ENCODE measurements around the gene LSAMP. TPM values are rescaled to one million over a fixed set of nuclear protein-coding genes. Genes with fewer than 3 reads are reported as not detected.

The LSAMP gene
- total and polyA plus RNA-seq, 2 of the 8 experiments (the other 6 are each of a cell fraction or from before 2014, with no cell fraction given): 1.8 to 5.7 TPM

DNA sequence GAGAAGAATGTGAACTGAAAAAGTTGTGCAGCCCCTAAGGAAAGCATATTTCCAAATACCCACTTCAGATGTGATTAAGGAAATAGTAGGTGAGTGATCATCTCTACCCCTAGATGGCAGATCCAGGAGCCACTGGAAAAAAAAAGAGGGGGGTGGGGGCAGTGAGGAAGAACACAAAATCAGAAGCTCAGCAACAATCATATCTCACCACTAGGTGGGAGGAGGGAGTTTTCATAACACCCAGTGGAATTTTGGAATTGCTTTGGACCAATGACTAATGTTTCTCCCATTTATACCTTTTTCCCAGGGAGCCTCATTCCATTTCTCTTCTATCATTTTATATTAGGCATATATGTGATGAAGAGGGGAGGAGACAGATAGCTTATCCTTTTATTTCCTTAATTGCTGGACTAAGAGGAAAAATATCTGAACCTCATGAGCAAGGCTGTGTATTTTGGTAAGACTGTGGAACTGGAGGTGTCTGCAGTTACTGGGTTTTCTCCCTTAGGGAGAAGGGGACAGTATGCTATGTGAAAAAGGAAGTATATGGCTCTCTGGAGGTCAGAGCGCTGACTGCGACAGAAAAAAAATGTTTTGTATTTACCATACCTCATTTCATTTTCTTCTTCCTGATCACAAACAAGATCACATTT lies 458.6 kb downstream of the LSAMP start:
- H3K4me2 ChIP-seq (ENCODE audit: insufficient read depth in 1 of 2, low read depth in 2 of 2, low read length in 2 of 2): 0 out of 4 replicates have a peak overlapping the region, but pooled peaks of 1 of the 2 experiments have one; percentile 7
- H3K4me1 ChIP-seq (replicated peaks in 1 of 4; ENCODE audit: control insufficient read depth in 3 of 4, insufficient read depth in 4 of 4, low read length in 3 of 4): peaks cover 0 to 13% (median 7%) of the 10 kb centered on the region in 4 experiments; a peak in 3 of 7 replicates
- H3K23me2 ChIP-seq (ENCODE audit: low read depth, low read length): no peaks in the 10 kb centered on the region
- no peak overlapping the region for H2BK120ac ChIP-seq (replicated peaks; ENCODE audit: low read depth, low read length)
- H3K79me2 ChIP-seq (ENCODE audit: control insufficient read depth in 1 of 2, insufficient read depth in 2 of 2, low read length in 2 of 2): no peaks in the 10 kb centered on the region
- H3K4ac ChIP-seq (replicated peaks; ENCODE audit: insufficient read length, low read depth, low read length): no peak overlapping the region
- no peak overlapping the region for H3K56ac ChIP-seq (replicated peaks; ENCODE audit: insufficient read length, low read depth, low read length)
- no peaks in the 10 kb centered on the region for H3K79me1 ChIP-seq (ENCODE audit: low read depth, low read length)
- H3K9me3 ChIP-seq (ENCODE audit: insufficient read depth in 2 of 2, low read depth in 1 of 2, low read length in 1 of 2): no peaks in the 10 kb centered on the region
- H3K14ac ChIP-seq (ENCODE audit: insufficient read length): no peak overlapping the region
- no peak overlapping the region for H3K4me3 ChIP-seq (ENCODE audit: extremely low read depth in 1 of 4, insufficient read depth in 2 of 4, low read depth in 3 of 4, low read length in 4 of 4)
- H3K36me3 ChIP-seq (ENCODE audit: control insufficient read depth in 2 of 4, insufficient read depth in 4 of 4, low read length in 3 of 4): no peaks in the 10 kb centered on the region
- H4K91ac ChIP-seq (replicated peaks; ENCODE audit: insufficient read length, low read length): no peak overlapping the region
- CTCF ChIA-PET (ENCODE audit: partially characterized antibody): interaction anchor here (0.6 to 3.5 kb wide), 25 partner anchors 8 to 541 kb away, joined by 3 to 30 read pairs (median 4); no protein-coding TSS in a partner anchor
- 100% methylated on average over 2 of the region's 2 CpGs; no CpG with 5 or more reads in 1 of the 2 experiments for WGBS, 2 experiments (ENCODE audit: extremely low coverage in 1 of 2, insufficient coverage in 1 of 2, insufficient read length in 1 of 2, insufficient replicate concordance in 2 of 2, low coverage in 1 of 2, low lambda C conversion rate in 2 of 2, missing lambda C conversion rate in 1 of 2)
- H2AK5ac ChIP-seq (ENCODE audit: low read depth, low read length): no peak overlapping the region
- no peaks in the 10 kb centered on the region for H3K27me3 ChIP-seq (replicated peaks in 1 of 4; ENCODE audit: control insufficient read depth in 3 of 4, extremely low read depth in 1 of 4, insufficient read depth in 3 of 4, low read length in 3 of 4)
- H3K27ac ChIP-seq (ENCODE audit: low read depth, low read length): no peak overlapping the region
- no peak overlapping the region for H4K8ac ChIP-seq (ENCODE audit: extremely low read depth, insufficient read depth, low read length)
- H2BK15ac ChIP-seq (ENCODE audit: low read length): no peak overlapping the region
- H2AFZ ChIP-seq (ENCODE audit: low read length): 0 out of 2 replicates have a peak overlapping the region, but pooled peaks have one; percentile 18
- peak; percentile 24 for FAIRE-seq
- H2BK20ac ChIP-seq (ENCODE audit: low read length): no peak overlapping the region
- TF ChIP-seq POLR2AphosphoS5 (IDR thresholded peaks at IDR 0.05; ENCODE audit: low read depth, low read length): no peak
- TF ChIP-seq, protein P1, sequence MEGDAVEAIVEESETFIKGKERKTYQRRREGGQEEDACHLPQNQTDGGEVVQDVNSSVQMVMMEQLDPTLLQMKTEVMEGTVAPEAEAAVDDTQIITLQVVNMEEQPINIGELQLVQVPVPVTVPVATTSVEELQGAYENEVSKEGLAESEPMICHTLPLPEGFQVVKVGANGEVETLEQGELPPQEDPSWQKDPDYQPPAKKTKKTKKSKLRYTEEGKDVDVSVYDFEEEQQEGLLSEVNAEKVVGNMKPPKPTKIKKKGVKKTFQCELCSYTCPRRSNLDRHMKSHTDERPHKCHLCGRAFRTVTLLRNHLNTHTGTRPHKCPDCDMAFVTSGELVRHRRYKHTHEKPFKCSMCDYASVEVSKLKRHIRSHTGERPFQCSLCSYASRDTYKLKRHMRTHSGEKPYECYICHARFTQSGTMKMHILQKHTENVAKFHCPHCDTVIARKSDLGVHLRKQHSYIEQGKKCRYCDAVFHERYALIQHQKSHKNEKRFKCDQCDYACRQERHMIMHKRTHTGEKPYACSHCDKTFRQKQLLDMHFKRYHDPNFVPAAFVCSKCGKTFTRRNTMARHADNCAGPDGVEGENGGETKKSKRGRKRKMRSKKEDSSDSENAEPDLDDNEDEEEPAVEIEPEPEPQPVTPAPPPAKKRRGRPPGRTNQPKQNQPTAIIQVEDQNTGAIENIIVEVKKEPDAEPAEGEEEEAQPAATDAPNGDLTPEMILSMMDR (IDR thresholded peaks at IDR 0.05; ENCODE audit: control extremely low read depth in 1 of 3, insufficient read depth in 1 of 3, low read depth in 1 of 3, low read length in 3 of 3): peak in 2 of 3 experiments; percentile 64 to 81; a peak in 3 of 4 replicates
- TF ChIP-seq CBX8 (IDR thresholded peaks at IDR 0.05; ENCODE audit: borderline replicate concordance, low read depth, low read length): no peak
- peak; percentile 64 to 67 for TF ChIP-seq RAD21 (IDR thresholded peaks at IDR 0.05 in 1 of 2, conservative IDR thresholded peaks at IDR 0.05 in 1 of 2; ENCODE audit: low read depth in 2 of 2, low read length in 2 of 2)
- POLR2A ChIA-PET (ENCODE audit: partially characterized antibody): no interaction called here
- no peak overlapping the region for H2BK12ac ChIP-seq (ENCODE audit: low read depth, low read length)
- no peak overlapping the region for H4K5ac ChIP-seq (ENCODE audit: insufficient read length, low read depth, low read length)
- H3K18ac ChIP-seq (ENCODE audit: extremely low read depth, low read length): 0 out of 2 replicates have a peak overlapping the region, but pooled peaks have one; percentile 57
- 0 out of 2 replicates have a peak overlapping the region, but pooled peaks have one; percentile 14 for H2BK5ac ChIP-seq (ENCODE audit: low read depth, low read length)
- DNase-seq (ENCODE audit: low read depth in 1 of 2, low spot score in 2 of 2): no peak
- no peak overlapping the region for H3K23ac ChIP-seq (ENCODE audit: insufficient read length)
- no peaks in the 10 kb centered on the region for H4K20me1 ChIP-seq (replicated peaks in 1 of 2; ENCODE audit: control insufficient read depth in 1 of 2, insufficient read depth in 2 of 2, low read length in 2 of 2)
- H3K9ac ChIP-seq (replicated peaks in 1 of 4; ENCODE audit: extremely low read depth in 1 of 4, low read depth in 3 of 4, low read length in 3 of 4): no peak overlapping the region

Data from H1 (cell line).